Ascending aorta (tissue), 2 donors: Measurements from ENCODE around the gene TCERG1L. TPM values are rescaled to one million over a fixed set of nuclear protein-coding genes. Genes with fewer than 3 reads are reported as not detected.

Source experiments
- DNase-seq, 2 donors: peaks; one replicate each; pipeline ENCODE4 v3.0.0-alpha.2; 2019; ENCODE audit warnings: low spot score in 2 of 2
- H3K27ac ChIP-seq, 2 donors: fragments of 200-600 bp; sonication (generic); one replicate each; pipeline ENCODE4 v1.5.1; 2016 to 2017; ENCODE audit warnings: mild to moderate bottlenecking in 1 of 2
- H3K27me3 ChIP-seq: fragments of 200-600 bp; sonication (generic); one replicate; pipeline ENCODE4 v1.5.1; 2017
- H3K36me3 ChIP-seq, 2 donors: fragments of 200-600 bp; sonication (generic); one replicate each; pipeline ENCODE4 v1.5.1; 2016
- H3K4me1 ChIP-seq, 2 donors: fragments of 200-600 bp; sonication (generic); one replicate each; pipeline ENCODE4 v1.5.1; 2016 to 2017; ENCODE audit warnings: mild to moderate bottlenecking in 1 of 2
- H3K4me3 ChIP-seq, 2 donors: fragments of 200-600 bp; sonication (generic); one replicate each; pipeline ENCODE4 v1.5.1; 2016 to 2017; ENCODE audit warnings: mild to moderate bottlenecking in 1 of 2
- H3K9me3 ChIP-seq, 2 donors: fragments of 200-600 bp; sonication (generic); one replicate each; pipeline ENCODE4 v1.5.1; 2016
- intact Hi-C: fragments of 100-400 bp; cut with DNase I; formaldehyde crosslinking; loops from one replicate; pipeline ENCODE4 v1.15.1; 2023
- total RNA-seq: library from RNA; depleted of rRNA; stranded (reverse); fragments of >200 nt; gene quantifications from one replicate; pipeline ENCODE4 v1.1.0, GENCODE V29; 2016
- TF ChIP-seq, protein P1 (sequence below), 3 experiments: fragments of 200-600 bp in 2 of 3; fragments of 450-650 bp in 1 of 3; sonication (generic) in 2 of 3; IDR thresholded peaks; one replicate each; pipeline ENCODE4 v1.5.1; 2016 to 2019; ENCODE audit warnings: antibody characterized with exemption in 3 of 3, mild to moderate bottlenecking in 1 of 3, moderate library complexity in 1 of 3

The TCERG1L gene
- total RNA-seq, 1 donor from 2014 or later, result not detected

DNA sequence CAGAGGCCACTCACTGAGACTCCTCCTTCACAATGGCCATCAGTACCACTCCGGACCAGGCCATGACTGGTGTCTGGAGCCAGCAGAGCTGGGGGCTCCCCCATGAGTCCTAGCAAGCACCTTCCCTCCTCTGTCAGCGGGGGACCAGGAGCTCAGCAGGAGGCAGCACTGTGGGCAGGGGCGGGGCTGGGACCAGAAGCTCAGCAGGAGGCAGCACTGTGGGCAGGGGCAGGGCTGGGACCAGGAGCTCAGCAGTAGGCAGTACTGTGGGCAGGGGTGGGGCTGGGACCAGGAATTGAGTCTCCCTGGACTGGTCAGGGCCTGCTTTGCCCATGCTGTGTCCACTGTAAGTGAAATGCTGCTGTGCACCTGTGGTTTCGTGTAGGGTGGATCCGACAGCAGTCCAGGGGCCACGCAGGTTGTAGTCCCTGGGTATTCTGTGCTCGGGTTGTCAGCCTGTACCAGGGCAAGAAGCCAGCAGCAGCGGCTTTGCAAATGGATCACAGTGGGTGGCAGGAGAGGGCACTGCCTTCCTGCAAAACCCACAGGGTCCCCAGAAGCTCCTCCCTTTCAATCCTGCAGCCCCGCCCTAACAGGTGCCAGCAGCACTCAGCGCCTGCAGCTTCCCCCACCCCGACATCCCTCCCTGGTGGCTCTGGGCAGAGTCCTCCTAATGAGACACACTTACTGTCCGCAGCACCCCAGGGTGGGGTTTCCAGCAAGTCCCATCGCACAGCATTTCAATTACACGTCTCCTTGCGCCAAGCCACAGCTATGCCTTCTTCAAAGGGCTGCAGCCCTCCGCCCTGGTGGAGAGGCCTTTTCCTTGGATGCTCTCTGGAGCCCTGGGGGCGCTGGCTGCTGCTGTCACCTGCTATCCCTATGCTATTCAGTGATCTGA is 220.5 kb downstream of the TCERG1L start:
- H3K27me3 ChIP-seq, result no peaks in the 10 kb centered on the region
- H3K27ac ChIP-seq, result no peak overlapping the region
- H3K9me3 ChIP-seq, result no peaks in the 10 kb centered on the region
- H3K4me3 ChIP-seq, result no peak overlapping the region
- no peak for DNase-seq
- H3K36me3 ChIP-seq, result no peaks in the 10 kb centered on the region
- TF ChIP-seq, protein P1, sequence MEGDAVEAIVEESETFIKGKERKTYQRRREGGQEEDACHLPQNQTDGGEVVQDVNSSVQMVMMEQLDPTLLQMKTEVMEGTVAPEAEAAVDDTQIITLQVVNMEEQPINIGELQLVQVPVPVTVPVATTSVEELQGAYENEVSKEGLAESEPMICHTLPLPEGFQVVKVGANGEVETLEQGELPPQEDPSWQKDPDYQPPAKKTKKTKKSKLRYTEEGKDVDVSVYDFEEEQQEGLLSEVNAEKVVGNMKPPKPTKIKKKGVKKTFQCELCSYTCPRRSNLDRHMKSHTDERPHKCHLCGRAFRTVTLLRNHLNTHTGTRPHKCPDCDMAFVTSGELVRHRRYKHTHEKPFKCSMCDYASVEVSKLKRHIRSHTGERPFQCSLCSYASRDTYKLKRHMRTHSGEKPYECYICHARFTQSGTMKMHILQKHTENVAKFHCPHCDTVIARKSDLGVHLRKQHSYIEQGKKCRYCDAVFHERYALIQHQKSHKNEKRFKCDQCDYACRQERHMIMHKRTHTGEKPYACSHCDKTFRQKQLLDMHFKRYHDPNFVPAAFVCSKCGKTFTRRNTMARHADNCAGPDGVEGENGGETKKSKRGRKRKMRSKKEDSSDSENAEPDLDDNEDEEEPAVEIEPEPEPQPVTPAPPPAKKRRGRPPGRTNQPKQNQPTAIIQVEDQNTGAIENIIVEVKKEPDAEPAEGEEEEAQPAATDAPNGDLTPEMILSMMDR (IDR thresholded peaks at IDR 0.05), result no peak
- intact Hi-C loops, result no loop called here
- H3K4me1 ChIP-seq, result no peaks in the 10 kb centered on the region

DNA sequence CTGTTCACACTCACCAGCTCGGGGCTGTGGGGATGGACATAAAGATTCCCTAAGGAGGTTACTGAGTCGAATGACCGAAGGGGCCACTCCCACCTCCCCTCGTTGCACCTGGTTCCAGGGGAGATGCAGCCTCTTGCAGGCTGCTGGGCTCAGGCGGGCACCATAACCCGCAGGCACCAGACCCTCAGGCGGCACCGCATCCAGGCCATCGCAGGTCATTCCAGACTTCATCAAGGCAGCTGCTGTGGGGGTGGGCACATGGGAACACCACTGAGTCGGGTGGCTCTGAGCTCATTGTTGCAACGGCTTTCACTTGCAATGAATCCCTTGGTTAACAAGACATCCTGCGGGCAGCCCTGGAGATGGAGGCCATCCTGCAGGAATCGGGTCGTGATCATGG is 221.7 kb downstream of the TCERG1L start:
- no peak overlapping the region for H3K4me3 ChIP-seq
- H3K36me3 ChIP-seq, result no peaks in the 10 kb centered on the region
- DNase-seq, result no peak
- no peaks in the 10 kb centered on the region for H3K4me1 ChIP-seq
- H3K27me3 ChIP-seq, result no peaks in the 10 kb centered on the region
- intact Hi-C loops, result no loop called here
- H3K27ac ChIP-seq, result no peak overlapping the region
- H3K9me3 ChIP-seq, result no peaks in the 10 kb centered on the region
- TF ChIP-seq, protein P1 (IDR thresholded peaks at IDR 0.05), result no peak

DNA sequence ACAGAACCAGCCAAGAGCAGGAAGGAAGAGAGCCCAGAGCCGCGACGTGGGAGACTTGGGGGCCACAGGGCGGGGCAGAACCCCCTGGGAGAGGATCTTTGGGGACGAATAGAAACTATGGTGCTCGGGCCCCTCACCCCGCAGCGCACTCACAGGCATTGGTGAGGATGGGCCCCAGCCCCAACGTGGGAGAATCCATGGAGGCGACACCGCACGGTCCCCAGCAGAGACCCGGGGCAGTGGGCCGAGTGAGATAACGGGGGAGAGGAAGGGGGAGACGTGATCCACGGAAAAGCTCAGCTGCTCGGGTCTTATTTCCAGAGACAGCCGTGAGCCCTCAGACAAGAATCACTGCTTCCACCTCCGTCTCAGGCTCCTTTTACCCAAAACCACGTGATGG is 222.4 kb downstream of the TCERG1L start:
- Histone ChIP-seq H3K36me3 (no peaks in the 10 kb centered on the region), H3K4me3 (no peak overlapping the region), H3K27me3 (no peaks in the 10 kb centered on the region), H3K9me3 (no peaks in the 10 kb centered on the region), H3K4me1 (no peaks in the 10 kb centered on the region), H3K27ac (no peak overlapping the region)
- TF ChIP-seq, protein P1 (IDR thresholded peaks at IDR 0.05), result no peak
- no peak for DNase-seq
- intact Hi-C loops, result no loop called here

DNA sequence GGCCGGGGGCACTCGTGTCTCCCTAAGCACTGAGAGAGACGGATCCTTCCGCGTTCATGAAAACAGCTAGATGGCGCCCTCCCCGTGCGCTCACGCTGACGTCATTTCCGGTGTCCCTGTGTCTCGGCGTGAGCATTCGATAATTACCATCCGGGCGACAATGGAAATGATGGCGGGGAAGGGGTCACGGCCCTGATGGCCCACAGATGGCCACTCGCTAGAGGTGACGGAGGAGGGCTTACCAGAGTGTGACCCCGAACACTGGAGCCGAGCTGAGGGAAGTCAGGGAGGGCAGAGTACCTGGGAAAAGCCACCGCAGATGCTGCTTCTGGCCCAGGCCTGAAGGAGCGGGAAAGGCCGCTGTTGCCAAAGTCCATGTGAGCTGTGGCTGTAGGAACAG is 222.9 kb downstream of the TCERG1L start:
- intact Hi-C loops, result no loop called here
- TF ChIP-seq, protein P1 (IDR thresholded peaks at IDR 0.05), result no peak
- DNase-seq, result no peak

DNA sequence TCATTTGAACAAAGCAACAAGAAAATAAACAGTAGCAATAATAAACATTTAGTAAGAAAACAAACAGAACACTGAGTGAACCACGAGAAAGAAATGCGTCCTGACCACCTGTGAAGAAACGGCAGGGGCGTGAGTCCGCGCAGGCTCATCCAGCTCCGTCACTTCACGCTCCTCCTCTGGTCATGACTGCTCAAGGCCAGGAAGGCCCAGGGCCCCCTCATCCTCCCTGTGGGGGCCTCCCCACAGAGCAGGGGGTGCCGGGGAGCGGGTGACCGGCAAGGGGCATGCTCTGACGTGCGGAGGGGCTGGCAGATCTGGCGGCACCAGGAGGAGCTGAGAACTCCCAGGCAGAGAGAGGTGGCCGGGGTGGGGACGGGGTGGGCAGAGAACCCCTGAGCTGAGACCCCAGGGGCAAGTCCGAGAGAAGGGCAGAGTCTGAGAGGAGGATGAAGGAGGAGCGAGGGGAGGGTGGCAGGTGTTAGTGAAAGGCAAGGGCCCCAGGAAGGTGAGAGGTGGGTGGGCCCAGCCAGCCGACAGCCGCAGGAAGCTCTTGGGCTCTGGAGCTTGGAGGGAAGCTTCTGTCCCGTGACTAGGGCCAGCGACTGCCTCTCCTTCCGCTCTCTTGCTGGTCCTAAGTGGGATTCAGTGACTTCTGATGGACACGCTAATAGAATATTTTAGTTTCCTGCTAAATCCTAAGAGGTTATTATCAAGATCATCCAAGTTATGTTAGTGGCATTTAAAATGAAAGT is 223.9 kb downstream of the TCERG1L start:
- intact Hi-C loops, result no loop called here
- no peaks in the 10 kb centered on the region for H3K4me1 ChIP-seq
- no peak overlapping the region for H3K4me3 ChIP-seq
- TF ChIP-seq, protein P1 (IDR thresholded peaks at IDR 0.05), result no peak
- H3K36me3 ChIP-seq, result no peaks in the 10 kb centered on the region
- H3K9me3 ChIP-seq, result no peaks in the 10 kb centered on the region
- H3K27me3 ChIP-seq, result no peaks in the 10 kb centered on the region
- H3K27ac ChIP-seq, result no peak overlapping the region
- no peak for DNase-seq

More for the DNA sequence above, 222.9 kb downstream of the TCERG1L start:
- no peak overlapping the region for H3K4me3 ChIP-seq
- no peaks in the 10 kb centered on the region for H3K27me3 ChIP-seq
- H3K4me1 ChIP-seq, result no peaks in the 10 kb centered on the region
- no peaks in the 10 kb centered on the region for H3K9me3 ChIP-seq
- H3K36me3 ChIP-seq, result no peaks in the 10 kb centered on the region
- no peak overlapping the region for H3K27ac ChIP-seq
